OCI-LY7 (cell line): Measurements from ENCODE around the gene KLC3.
"Not testable (repeated sequence)": the region's sequence is repeated elsewhere in the genome, so short reads cannot be mapped to it uniquely, and the experiment has no call there.

Experiments
- CTCF ChIP-seq: fragments of 200-600 bp; sonication (generic); conservative IDR thresholded peaks from 2 replicates; pipeline ENCODE4 v1.5.1; 2014; ENCODE audit warnings: mild to moderate bottlenecking, antibody characterized with exemption, low read length, moderate library complexity, mixed read lengths
- EZH2phosphoT487 ChIP-seq: fragments of 200-600 bp; sonication (generic); IDR thresholded peaks from 2 replicates; pipeline ENCODE4 v1.6.1; 2018; ENCODE audit warnings: low read depth, borderline replicate concordance, mild to moderate bottlenecking, mixed run types, antibody characterized with exemption, low read length, moderate library complexity, mixed read lengths

GRCh38 chr19:45309322-45309721, 31.2 kb upstream of the KLC3 start:
- not testable (repeated sequence) for TF ChIP-seq CTCF, EZH2phosphoT487
